GM18517 (cell line): ENCODE data around the gene DOCK10.

Experiments used
- ATAC-seq: cut with Tn5 transposase; IDR thresholded peaks from one replicate; pipeline ENCODE4 v1.9.1; 2021; ENCODE audit warnings: mild to moderate bottlenecking, moderate library complexity; ENCODE audit not compliant: unreplicated experiment

The DOCK10 gene

GRCh38 chr2:225042800-225043167 lies 516 bp upstream of the DOCK10 start:
- ATAC-seq = no peak

GRCh38 chr2:225041207-225041850 lies 939 bp downstream of the DOCK10 start:
- ATAC-seq = peak; percentile 61

GRCh38 chr2:225040856-225041206 lies 1.4 kb downstream of the DOCK10 start:
- ATAC-seq = peak; percentile 31

- ATAC-seq = no peak
Observed at GRCh38 chr2:225040142-225040541, 2.1 kb downstream of the DOCK10 start.

GRCh38 chr2:225038231-225038523 lies 4.1 kb downstream of the DOCK10 start:
- ATAC-seq = no peak

GRCh38 chr2:225037415-225038230 lies 4.6 kb downstream of the DOCK10 start:
- ATAC-seq = no peak

GRCh38 chr2:225036431-225036830 lies 5.8 kb downstream of the DOCK10 start:
- no peak for ATAC-seq

GRCh38 chr2:225033440-225034318 lies 8.6 kb downstream of the DOCK10 start:
- no peak for ATAC-seq

- ATAC-seq = no peak
Observed at GRCh38 chr2:225032246-225032645, 10.0 kb downstream of the DOCK10 start.

GRCh38 chr2:225031599-225031998 lies 10.7 kb downstream of the DOCK10 start:
- no peak for ATAC-seq

- no peak for ATAC-seq
Observed at GRCh38 chr2:225030893-225031292, 11.4 kb downstream of the DOCK10 start.

- ATAC-seq = no peak
Observed at GRCh38 chr2:225030203-225030602, 12.1 kb downstream of the DOCK10 start.

GRCh38 chr2:225028572-225028971 lies 13.7 kb downstream of the DOCK10 start:
- no peak for ATAC-seq

GRCh38 chr2:225027061-225027762 lies 15.1 kb downstream of the DOCK10 start:
- ATAC-seq = no peak

- no peak for ATAC-seq
Observed at GRCh38 chr2:225025917-225026571, 16.2 kb downstream of the DOCK10 start.

GRCh38 chr2:225022188-225022587 lies 20.1 kb downstream of the DOCK10 start:
- no peak for ATAC-seq

GRCh38 chr2:225020168-225020849 lies 22.0 kb downstream of the DOCK10 start:
- ATAC-seq = no peak

- no peak for ATAC-seq
Observed at GRCh38 chr2:225019105-225019504, 23.2 kb downstream of the DOCK10 start.

- no peak for ATAC-seq
Observed at GRCh38 chr2:225017713-225018112, 24.6 kb downstream of the DOCK10 start.

- ATAC-seq = no peak
Observed at GRCh38 chr2:225017098-225017685, 25.1 kb downstream of the DOCK10 start.
